ENCODE data around the gene TSN.
"Not testable (repeated sequence)": the region's sequence is repeated elsewhere in the genome, so short reads cannot be mapped to it uniquely, and the experiment has no call there.

TSN gene

GRCh38 chr2:121755237-121756111 lies at the start of gene TSN:
Gene TSN (plus strand): TSS chr2:121755651. CDS start chr2:121755780, 129 bp downstream.
- Mint-ChIP-seq H3K27me3 (no peaks in the 10 kb centered on the region), H3K4me3 (peak within 1 kb of the TSS; percentile 88 to 93), H3K36me3 (peaks cover 4 to 7% of the 10 kb centered on the region in 2 donors), H3K27ac (peak within 1 kb of the TSS; percentile 95), H3K9me3 (no peaks in the 10 kb centered on the region), H3K4me1 (peaks cover 5 to 24% of the 10 kb centered on the region in 2 donors)
- DNase-seq: peak; percentile 96
- peak; percentile 98 to 99 for ATAC-seq (replicated peaks)

GRCh38 chr2:121705958-121706357 lies 49.5 kb upstream of the TSN start:
- H3K9me3 Mint-ChIP-seq: no peaks in the 10 kb centered on the region
- ATAC-seq (replicated peaks) (no peak), DNase-seq (no peak)
- H3K36me3 Mint-ChIP-seq: no peaks in the 10 kb centered on the region
- H3K27ac Mint-ChIP-seq: no peak overlapping the region
- no peaks in the 10 kb centered on the region for H3K27me3 Mint-ChIP-seq
- H3K4me1 Mint-ChIP-seq: peaks cover 0 to 2% of the 10 kb centered on the region in 2 donors
- H3K4me3 Mint-ChIP-seq: no peak overlapping the region

- H3K4me1 Mint-ChIP-seq: peaks cover 0 to 2% of the 10 kb centered on the region in 2 donors
- no peak overlapping the region for H3K4me3 Mint-ChIP-seq
- H3K27ac Mint-ChIP-seq: no peak overlapping the region
- no peak for DNase-seq
- H3K36me3 Mint-ChIP-seq: no peaks in the 10 kb centered on the region
- no peaks in the 10 kb centered on the region for H3K27me3 Mint-ChIP-seq
- H3K9me3 Mint-ChIP-seq: no peaks in the 10 kb centered on the region
- no peak for ATAC-seq (replicated peaks)
Measured at GRCh38 chr2:121707344-121707919, 48.0 kb upstream of the TSN start.

DNA sequence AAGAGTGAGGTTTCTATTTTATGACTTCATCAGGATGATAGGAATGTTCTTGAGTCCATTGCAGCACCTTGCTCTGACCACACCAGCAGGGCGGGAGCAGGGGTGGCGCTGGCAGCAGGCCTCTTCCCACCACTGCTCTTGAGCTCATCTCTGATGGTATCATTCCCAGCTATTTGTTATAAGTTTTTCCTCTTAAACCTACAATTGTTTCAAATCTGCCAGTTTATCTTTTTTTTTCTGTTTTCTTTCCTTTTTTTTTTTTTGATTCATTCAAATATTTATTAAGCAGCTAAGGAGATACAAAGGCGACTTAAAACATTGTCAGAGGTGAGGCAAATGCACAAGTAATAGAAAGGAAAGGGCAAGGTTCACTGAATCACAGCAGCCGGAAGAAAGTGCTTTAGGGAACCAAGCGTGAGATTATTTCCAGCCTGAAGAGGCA lies 47.5 kb upstream of the TSN start:
- ATAC-seq (replicated peaks) (no peak), DNase-seq (no peak)
- Mint-ChIP-seq H3K27ac (no peak overlapping the region), H3K36me3 (no peaks in the 10 kb centered on the region), H3K4me1 (peaks cover 0 to 2% of the 10 kb centered on the region in 2 donors), H3K4me3 (no peak overlapping the region), H3K27me3 (no peaks in the 10 kb centered on the region), H3K9me3 (no peaks in the 10 kb centered on the region)

DNA sequence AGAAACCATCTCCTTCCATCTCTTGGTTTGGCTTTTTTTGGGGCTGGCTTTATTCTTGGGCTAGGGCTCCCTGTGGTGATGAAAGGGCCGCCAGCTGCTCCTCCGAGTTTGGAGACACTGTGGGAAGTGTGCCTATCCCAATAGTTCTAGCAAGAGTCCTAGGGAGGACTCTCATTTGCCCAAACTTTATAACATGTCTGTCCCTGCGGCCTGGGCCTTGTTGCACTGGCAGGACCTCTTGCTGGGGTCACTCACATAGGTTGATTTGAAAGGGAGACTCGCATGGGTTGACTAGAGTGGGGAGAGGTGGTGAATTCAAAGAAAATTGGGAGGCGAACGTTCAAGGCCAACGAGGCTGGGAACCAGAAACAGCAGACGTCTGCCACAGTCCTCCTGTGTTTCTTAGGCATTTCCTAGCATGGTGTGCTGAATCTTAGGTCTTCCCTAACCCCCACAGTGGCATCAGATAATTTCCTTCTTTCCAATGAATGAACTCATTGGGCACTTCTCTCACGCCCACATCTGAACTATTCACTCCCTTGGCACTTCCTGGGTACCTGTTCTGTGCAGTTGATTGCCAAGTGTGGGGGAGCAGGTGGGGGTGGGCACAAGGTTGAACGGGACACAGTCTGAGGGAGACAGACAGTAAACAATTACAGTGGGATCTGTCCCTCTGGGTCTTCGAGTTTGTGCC lies 45.5 kb upstream of the TSN start:
- Mint-ChIP-seq H3K4me1 (peaks cover 0 to 2% of the 10 kb centered on the region in 2 donors), H3K27me3 (no peaks in the 10 kb centered on the region), H3K27ac (no peak overlapping the region), H3K9me3 (no peaks in the 10 kb centered on the region), H3K36me3 (no peaks in the 10 kb centered on the region), H3K4me3 (no peak overlapping the region)
- DNase-seq: no peak
- no peak for ATAC-seq (replicated peaks)

DNA sequence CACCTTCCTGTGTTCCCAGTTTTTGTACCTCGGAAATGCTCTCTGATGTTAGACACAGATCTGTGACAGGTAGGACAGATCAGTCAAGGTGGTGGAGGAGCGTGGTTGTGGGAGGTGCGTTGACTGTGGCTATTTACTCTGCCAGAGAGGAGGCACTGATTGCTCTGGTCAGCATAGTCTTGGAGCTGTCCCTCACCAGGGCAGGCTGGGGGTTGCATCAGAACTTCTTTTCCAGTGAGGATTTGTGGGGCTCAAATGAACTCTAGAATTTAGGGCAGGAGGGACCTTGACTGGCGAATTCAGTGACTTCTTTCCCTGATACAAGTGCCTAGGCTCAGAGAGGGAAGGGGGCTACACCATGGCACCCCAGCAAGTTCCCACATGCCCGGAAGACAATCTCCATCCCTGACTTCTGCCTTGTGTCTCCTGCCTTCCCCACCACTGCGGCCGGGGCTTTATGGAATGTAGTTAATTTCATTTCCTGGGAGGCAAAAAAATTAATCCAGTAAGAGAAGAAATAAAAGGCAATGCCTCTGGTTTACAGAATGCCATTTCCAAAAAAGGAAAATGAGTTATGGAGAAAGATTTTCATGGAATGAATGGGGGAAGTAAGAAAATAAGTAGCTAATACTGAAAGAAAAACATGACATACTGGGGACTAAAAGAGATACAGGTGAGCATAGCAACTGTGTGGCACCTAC lies 44.8 kb upstream of the TSN start:
- Mint-ChIP-seq H3K27me3 (no peaks in the 10 kb centered on the region), H3K36me3 (no peaks in the 10 kb centered on the region), H3K4me1 (peaks cover 0 to 2% of the 10 kb centered on the region in 2 donors), H3K4me3 (no peak overlapping the region), H3K27ac (no peak overlapping the region), H3K9me3 (no peaks in the 10 kb centered on the region)
- no peak for ATAC-seq (replicated peaks)
- no peak for DNase-seq

DNA sequence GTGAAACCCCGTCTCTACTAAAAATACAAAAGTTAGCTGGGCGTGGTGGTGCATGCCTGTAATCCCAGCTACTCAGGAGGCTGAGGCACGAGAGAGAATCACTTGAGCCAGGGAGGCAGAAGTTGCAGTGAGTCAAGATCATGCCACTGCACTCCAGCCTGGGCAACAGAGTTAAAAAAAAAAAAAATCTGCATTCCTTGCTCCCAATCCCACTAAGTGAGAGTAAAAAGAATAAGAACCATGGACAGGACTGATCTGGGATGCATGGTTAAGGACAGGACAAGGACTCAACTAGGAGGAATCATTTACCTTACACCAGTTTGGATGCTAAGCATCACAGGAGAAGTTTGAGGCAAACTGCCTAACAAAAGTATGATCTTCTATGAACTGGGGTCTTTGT lies 44.0 kb upstream of the TSN start:
- ATAC-seq (replicated peaks); DNase-seq; H3K4me1 Mint-ChIP-seq; H3K27ac Mint-ChIP-seq; H3K9me3 Mint-ChIP-seq; H3K36me3 Mint-ChIP-seq; H3K27me3 Mint-ChIP-seq; H3K4me3 Mint-ChIP-seq: not testable (repeated sequence)

GRCh38 chr2:121716126-121716525 lies 39.3 kb upstream of the TSN start:
- H3K4me1 Mint-ChIP-seq: peaks cover 3 to 7% of the 10 kb centered on the region in 2 donors
- no peak overlapping the region for H3K27ac Mint-ChIP-seq
- no peaks in the 10 kb centered on the region for H3K9me3 Mint-ChIP-seq
- H3K27me3 Mint-ChIP-seq: no peaks in the 10 kb centered on the region
- no peaks in the 10 kb centered on the region for H3K36me3 Mint-ChIP-seq
- ATAC-seq (replicated peaks) (no peak), DNase-seq (no peak)
- no peak overlapping the region for H3K4me3 Mint-ChIP-seq

- ATAC-seq (replicated peaks) (no peak), DNase-seq (no peak)
- Mint-ChIP-seq H3K4me1 (peaks cover 3 to 7% of the 10 kb centered on the region in 2 donors), H3K4me3 (no peak overlapping the region), H3K27ac (no peak overlapping the region), H3K27me3 (no peaks in the 10 kb centered on the region), H3K36me3 (no peaks in the 10 kb centered on the region), H3K9me3 (no peaks in the 10 kb centered on the region)
Measured at GRCh38 chr2:121717529-121717928, 37.9 kb upstream of the TSN start.

GRCh38 chr2:121721926-121722325 lies 33.5 kb upstream of the TSN start:
- peaks cover 4 to 13% of the 10 kb centered on the region in 2 donors for H3K36me3 Mint-ChIP-seq
- ATAC-seq (replicated peaks): no peak
- no peak for DNase-seq
- H3K9me3 Mint-ChIP-seq: no peaks in the 10 kb centered on the region
- peaks cover 3 to 7% of the 10 kb centered on the region in 2 donors for H3K4me1 Mint-ChIP-seq
- H3K27ac Mint-ChIP-seq: no peak overlapping the region
- no peak overlapping the region for H3K4me3 Mint-ChIP-seq
- no peaks in the 10 kb centered on the region for H3K27me3 Mint-ChIP-seq

GRCh38 chr2:121722479-121722878 lies 33.0 kb upstream of the TSN start:
- Mint-ChIP-seq H3K9me3 (no peaks in the 10 kb centered on the region), H3K36me3 (peaks cover 8 to 16% of the 10 kb centered on the region in 2 donors), H3K27ac (no peak overlapping the region), H3K27me3 (no peaks in the 10 kb centered on the region), H3K4me3 (no peak overlapping the region), H3K4me1 (peaks cover 3 to 7% of the 10 kb centered on the region in 2 donors)
- DNase-seq (no peak), ATAC-seq (replicated peaks) (no peak)

GRCh38 chr2:121723316-121723715 lies 32.1 kb upstream of the TSN start:
- H3K9me3 Mint-ChIP-seq: no peaks in the 10 kb centered on the region
- no peak overlapping the region for H3K27ac Mint-ChIP-seq
- H3K4me1 Mint-ChIP-seq: peaks cover 3 to 7% of the 10 kb centered on the region in 2 donors
- H3K27me3 Mint-ChIP-seq: no peaks in the 10 kb centered on the region
- no peak for DNase-seq
- ATAC-seq (replicated peaks): no peak
- H3K4me3 Mint-ChIP-seq: no peak overlapping the region
- H3K36me3 Mint-ChIP-seq: peaks cover 10 to 22% of the 10 kb centered on the region in 2 donors

DNA sequence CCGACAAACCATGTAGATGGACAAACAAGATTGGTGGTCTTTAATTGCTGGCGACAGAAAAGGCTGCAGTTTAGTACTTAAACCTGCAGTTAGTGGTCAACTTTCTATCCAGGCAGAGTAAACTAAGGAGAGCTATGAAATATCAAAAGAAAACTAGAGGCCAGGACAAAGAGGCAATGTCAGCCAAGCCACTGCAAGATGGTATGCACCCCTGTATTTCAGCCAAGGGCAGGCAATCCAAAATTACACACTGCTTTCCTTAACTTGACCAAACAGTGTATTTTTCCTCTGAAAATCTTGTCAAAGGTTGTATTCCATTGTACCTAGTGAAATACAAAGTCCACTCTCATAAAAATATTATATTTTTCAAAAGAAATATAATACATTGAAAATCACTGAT lies 28.1 kb upstream of the TSN start:
- Mint-ChIP-seq H3K27me3 (no peaks in the 10 kb centered on the region), H3K4me1 (peaks cover 9 to 17% of the 10 kb centered on the region in 2 donors), H3K27ac (no peak overlapping the region), H3K4me3 (no peak overlapping the region), H3K36me3 (peaks cover 30 to 48% of the 10 kb centered on the region in 2 donors), H3K9me3 (no peaks in the 10 kb centered on the region)
- ATAC-seq (replicated peaks): no peak
- no peak for DNase-seq

DNA sequence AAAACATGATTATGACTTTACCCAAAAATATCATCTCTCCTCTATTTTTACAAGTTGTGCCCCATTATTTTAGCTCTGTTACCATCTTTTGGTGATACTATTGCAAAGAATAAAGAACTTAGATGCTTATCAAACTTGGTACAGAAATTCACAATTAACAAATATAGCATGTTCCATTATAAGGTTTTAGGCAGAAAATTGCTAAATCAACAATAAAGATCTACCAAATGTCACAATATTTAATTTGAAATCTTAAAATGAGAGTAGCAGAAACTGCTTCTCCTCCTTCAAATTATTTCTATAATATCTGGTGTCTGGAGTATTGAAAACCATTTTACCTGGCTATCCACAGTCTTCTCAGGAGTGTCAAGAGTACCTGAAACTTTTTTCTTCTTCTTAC lies 27.5 kb upstream of the TSN start:
- H3K4me1 Mint-ChIP-seq: peaks cover 9 to 17% of the 10 kb centered on the region in 2 donors
- H3K4me3 Mint-ChIP-seq: no peak overlapping the region
- no peak overlapping the region for H3K27ac Mint-ChIP-seq
- ATAC-seq (replicated peaks) (no peak), DNase-seq (no peak)
- peaks cover 33 to 48% of the 10 kb centered on the region in 2 donors for H3K36me3 Mint-ChIP-seq
- H3K9me3 Mint-ChIP-seq: no peaks in the 10 kb centered on the region
- no peaks in the 10 kb centered on the region for H3K27me3 Mint-ChIP-seq

Data from stimulated activated naive B cell treated with anti-CD40 and anti-IgM and Interleukin-4, amounts not matched to agents 10 μg/mL and 1 μg/mL and 100 μg/mL, for 72 hours (primary cell).